Left ventricle myocardium inferior (tissue), 1 donor: ENCODE results near the gene ACAP1. TPM values are rescaled to one million over a fixed set of nuclear protein-coding genes. Genes with fewer than 3 reads are reported as not detected.

Source experiments
- DNase-seq: peaks from one replicate; pipeline ENCODE4 v3.0.0-alpha.2; 2020
- H3K27ac ChIP-seq: fragments of 200-600 bp; replicated peaks from 2 replicates; pipeline ENCODE4 v1.8.0; 2021
- H3K27me3 ChIP-seq: fragments of 200-600 bp; 2 replicates; pipeline ENCODE4 v1.8.0; 2021; ENCODE audit warnings: low read depth
- H3K36me3 ChIP-seq: fragments of 200-600 bp; 2 replicates; pipeline ENCODE4 v1.8.0; 2021
- H3K4me1 ChIP-seq: fragments of 200-600 bp; 2 replicates; pipeline ENCODE4 v1.8.0; 2021
- H3K4me3 ChIP-seq: fragments of 200-600 bp; 2 replicates; pipeline ENCODE4 v1.8.0; 2021; ENCODE audit warnings: mild to moderate bottlenecking, moderate library complexity
- H3K9me3 ChIP-seq: fragments of 200-600 bp; replicated peaks from 2 replicates; pipeline ENCODE4 v1.8.0; 2021
- intact Hi-C: fragments of 100-400 bp; cut with micrococcal nuclease; formaldehyde crosslinking; loops from one replicate; pipeline ENCODE4 v1.11.0; 2022
- total RNA-seq: library from RNA; stranded (reverse); fragmentation: NEBNext Ultra II Directional; extraction: Animal tissue kit (Norgen Biotek cat#: 25700); gene quantifications from one replicate; pipeline ENCODE4 v1.2.1, GENCODE V29; 2021
- TF ChIP-seq, protein P1 (sequence below): fragments of 200-600 bp; IDR thresholded peaks from 2 replicates; pipeline ENCODE4 v1.8.0; 2021; ENCODE audit warnings: antibody characterized with exemption, mild to moderate bottlenecking, borderline replicate concordance
- donor health status: DM: no; HTN: yes; CAD: no; lungs with severe emphysema.

ACAP1 gene
- total RNA-seq, 1 donor from 2014 or later: 13.4 TPM

DNA sequence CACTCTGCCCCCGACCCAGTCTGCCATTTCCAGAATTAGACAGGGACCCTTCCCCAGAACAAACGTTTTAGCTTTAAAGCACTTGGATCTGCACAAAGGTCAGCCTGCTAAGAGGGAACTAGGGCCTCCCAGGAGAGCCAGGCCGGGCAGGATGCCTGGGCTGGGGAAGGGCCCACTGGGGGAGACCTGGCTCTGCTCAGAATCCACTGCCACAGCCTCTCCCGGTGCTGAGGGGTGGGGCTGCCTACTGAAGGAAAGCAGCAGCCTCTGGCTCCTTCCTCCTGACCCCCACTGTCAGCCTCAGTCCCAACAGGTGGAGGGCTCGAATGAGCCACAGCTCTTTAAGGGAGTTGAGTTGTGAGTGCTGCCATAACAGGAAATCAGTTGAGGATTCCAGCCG is 43.6 kb upstream of the ACAP1 start:
- TF ChIP-seq, protein P1, sequence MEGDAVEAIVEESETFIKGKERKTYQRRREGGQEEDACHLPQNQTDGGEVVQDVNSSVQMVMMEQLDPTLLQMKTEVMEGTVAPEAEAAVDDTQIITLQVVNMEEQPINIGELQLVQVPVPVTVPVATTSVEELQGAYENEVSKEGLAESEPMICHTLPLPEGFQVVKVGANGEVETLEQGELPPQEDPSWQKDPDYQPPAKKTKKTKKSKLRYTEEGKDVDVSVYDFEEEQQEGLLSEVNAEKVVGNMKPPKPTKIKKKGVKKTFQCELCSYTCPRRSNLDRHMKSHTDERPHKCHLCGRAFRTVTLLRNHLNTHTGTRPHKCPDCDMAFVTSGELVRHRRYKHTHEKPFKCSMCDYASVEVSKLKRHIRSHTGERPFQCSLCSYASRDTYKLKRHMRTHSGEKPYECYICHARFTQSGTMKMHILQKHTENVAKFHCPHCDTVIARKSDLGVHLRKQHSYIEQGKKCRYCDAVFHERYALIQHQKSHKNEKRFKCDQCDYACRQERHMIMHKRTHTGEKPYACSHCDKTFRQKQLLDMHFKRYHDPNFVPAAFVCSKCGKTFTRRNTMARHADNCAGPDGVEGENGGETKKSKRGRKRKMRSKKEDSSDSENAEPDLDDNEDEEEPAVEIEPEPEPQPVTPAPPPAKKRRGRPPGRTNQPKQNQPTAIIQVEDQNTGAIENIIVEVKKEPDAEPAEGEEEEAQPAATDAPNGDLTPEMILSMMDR: no peak
- Histone ChIP-seq H3K9me3 (no peaks in the 10 kb centered on the region), H3K27ac (peak overlapping the region; percentile 67), H3K27me3 (peaks cover 71% of the 10 kb centered on the region), H3K36me3 (no peaks in the 10 kb centered on the region), H3K4me3 (no peak overlapping the region), H3K4me1 (peaks cover 78% of the 10 kb centered on the region)
- intact Hi-C loops: no loop called here
- DNase-seq: no peak

DNA sequence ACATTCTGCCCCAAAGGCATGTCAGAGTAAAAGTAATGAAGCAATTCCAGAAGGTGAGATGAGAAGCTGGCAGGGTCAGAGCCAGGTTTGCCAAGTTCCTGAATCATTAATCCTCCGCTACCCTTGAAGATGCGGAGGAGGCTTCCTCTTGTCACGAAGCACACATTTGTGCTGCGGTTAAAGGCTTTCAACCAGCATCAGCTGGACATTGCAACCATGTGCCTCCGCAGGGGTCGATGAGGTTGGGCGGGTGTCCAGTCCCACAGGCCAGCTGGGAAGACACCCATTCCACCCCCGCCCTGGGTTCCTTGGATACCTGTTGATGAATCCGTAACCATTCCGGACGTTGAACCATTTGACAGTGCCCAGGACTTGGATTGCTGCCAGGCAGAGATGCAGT is 43.2 kb upstream of the ACAP1 start:
- intact Hi-C loops: no loop called here
- Histone ChIP-seq H3K4me1 (peaks cover 74% of the 10 kb centered on the region), H3K9me3 (no peaks in the 10 kb centered on the region), H3K27me3 (peaks cover 68% of the 10 kb centered on the region), H3K36me3 (no peaks in the 10 kb centered on the region), H3K4me3 (no peak overlapping the region), H3K27ac (peak overlapping the region; percentile 67)
- no peak for DNase-seq
- TF ChIP-seq, protein P1: no peak

DNA sequence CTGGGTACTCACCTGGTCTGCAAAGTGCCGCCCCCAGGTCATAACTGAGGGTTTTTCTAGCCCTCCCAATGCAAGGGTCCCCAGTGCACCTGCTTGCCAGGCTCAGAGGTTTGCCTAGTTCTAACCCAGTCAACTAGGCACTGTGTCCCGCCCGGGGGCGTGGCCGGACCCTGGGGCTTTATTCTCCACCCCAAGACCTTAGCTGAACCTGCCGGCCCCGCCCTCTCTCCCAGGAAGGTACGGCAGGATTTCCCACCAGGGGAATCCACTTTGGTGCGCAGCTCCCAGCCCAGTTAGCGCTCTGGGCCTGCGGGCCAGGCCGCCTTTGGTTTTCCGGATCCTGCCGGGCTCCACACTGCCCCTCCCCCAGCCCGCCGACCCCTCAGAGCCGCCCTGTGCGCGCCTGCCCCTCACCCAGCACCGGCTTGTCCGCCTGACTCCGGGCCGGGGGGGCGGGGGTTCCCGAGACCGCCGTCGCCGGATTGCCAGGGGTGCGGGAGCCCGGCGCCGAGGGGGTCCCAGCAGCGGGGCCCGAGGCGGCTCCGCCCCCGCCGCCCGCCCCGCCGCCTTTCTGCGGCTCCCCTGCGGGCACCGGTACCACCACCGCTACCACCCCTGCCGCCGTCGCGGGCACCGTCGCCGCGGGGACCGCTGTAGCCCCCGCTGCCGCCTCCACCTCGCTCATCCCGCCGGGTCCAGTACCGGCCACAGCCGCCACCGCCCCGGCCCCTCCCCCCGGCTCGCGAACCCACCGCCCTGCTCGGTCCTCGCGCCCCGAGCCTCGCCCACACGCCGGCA is 42.3 kb upstream of the ACAP1 start:
- Histone ChIP-seq H3K27me3 (peaks cover 68% of the 10 kb centered on the region), H3K4me1 (peaks cover 73% of the 10 kb centered on the region), H3K36me3 (no peaks in the 10 kb centered on the region), H3K4me3 (peak overlapping the region; percentile 50), H3K9me3 (no peaks in the 10 kb centered on the region), H3K27ac (peak overlapping the region; percentile 87)
- no peak for DNase-seq
- intact Hi-C loops: no loop called here
- TF ChIP-seq, protein P1: no peak

DNA sequence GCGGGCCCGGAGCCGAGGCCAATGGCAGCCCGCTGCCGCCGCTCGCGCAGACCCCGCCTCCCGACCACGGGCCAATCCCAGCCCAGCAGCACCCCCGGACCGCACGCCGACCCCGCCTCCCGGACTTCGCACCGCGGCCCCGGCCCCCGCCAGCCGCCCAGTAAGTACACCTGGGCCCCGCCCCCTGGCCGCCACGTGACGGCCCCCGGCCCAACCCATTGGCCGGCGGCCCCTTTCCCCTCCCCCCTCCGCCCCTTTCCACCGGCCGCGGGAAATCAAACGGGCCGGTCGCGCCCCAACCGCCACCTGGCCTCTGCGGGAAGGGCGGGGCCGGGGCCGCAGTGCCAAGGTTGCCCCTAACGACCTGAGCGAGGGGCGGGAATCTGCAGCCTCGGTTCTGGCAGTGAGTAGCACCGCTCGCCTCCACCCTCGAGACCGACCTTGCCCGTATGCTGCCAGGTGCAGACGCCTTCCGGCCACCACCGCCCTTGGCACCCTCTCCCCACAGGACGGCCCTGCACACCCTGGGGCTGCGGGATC is 41.6 kb upstream of the ACAP1 start, which contains the start of gene YBX2:
Gene YBX2, minus strand, starts transcription at position 26 of the 540 bp plus-strand sequence. CDS start 139 bp downstream, outside the sequence.
- peaks cover 63% of the 10 kb centered on the region for H3K27me3 ChIP-seq
- intact Hi-C loops: no loop called here
- no peaks in the 10 kb centered on the region for H3K36me3 ChIP-seq
- TF ChIP-seq, protein P1: no peak
- H3K4me3 ChIP-seq: peak within 1 kb of the TSS; percentile 50
- peak within 1 kb of the TSS; percentile 87 for H3K27ac ChIP-seq
- no peaks in the 10 kb centered on the region for H3K9me3 ChIP-seq
- peaks cover 72% of the 10 kb centered on the region for H3K4me1 ChIP-seq
- DNase-seq: peak; percentile 64

DNA sequence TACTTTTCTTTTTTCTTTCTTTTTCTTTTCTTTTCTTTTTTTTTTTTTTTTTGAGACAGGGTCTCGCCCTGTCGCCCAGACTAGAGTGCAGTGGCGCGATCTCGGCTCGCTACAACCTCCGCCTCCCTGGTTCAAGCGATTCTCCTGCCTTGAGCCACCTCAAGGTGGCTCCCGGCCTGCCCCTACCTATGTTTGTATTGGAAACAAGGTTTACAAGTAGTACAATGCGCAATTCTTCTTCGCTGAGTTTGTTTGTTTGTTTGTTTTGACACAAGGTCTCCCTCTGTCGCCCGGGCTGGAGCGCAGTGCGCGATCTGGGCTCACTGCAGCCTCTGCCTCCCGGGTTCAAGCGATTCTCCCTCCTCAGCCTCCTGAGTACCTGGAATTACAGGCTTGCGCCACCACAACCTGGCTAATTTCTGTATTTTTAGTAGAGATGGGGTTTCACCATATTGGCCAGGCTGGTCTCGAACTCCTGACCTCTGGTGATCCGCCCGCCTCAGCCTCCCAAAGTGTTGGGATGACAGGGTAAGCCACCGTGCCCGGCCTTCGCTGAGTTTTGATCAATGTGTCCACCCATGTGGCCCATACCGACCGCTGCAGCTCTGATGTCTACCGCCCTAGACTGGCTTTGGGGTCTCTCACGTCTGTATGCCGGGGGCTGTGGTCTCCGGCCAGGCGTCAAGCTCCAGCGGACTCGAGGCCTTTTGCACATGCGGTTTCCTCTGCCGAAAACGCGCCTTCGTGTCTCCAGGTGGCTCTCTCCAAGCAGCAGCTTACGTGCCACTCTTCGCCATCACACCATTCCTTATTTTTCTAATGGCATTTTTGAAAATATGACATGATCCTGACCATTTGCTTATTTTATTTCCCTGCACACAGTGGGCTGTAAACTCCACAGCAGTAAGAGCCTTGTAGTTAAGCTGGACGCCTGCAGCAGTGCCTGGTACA is 40.8 kb upstream of the ACAP1 start:
- Histone ChIP-seq H3K9me3 (no peaks in the 10 kb centered on the region), H3K27ac (peak overlapping the region; percentile 87), H3K4me3 (peak overlapping the region; percentile 50), H3K36me3 (no peaks in the 10 kb centered on the region), H3K27me3 (peaks cover 55% of the 10 kb centered on the region), H3K4me1 (peaks cover 64% of the 10 kb centered on the region)
- DNase-seq: no peak
- intact Hi-C loops: no loop called here
- TF ChIP-seq, protein P1: no peak
